Stimulated activated CD4-positive, alpha-beta T cell treated with anti-CD3 and anti-CD28 coated beads, Interleukin-1b, Interleukin-23, amount 100 ng/mL, for 48 hours (primary cell): ENCODE measurements around the gene LAYN.
A peak's percentile ranks its signal among the peaks of the same experiment; 100 is the strongest.

Experiments used
- DNase-seq: peaks from one replicate; pipeline ENCODE4 v3.0.0-alpha.2; 2020

The LAYN gene

DNA sequence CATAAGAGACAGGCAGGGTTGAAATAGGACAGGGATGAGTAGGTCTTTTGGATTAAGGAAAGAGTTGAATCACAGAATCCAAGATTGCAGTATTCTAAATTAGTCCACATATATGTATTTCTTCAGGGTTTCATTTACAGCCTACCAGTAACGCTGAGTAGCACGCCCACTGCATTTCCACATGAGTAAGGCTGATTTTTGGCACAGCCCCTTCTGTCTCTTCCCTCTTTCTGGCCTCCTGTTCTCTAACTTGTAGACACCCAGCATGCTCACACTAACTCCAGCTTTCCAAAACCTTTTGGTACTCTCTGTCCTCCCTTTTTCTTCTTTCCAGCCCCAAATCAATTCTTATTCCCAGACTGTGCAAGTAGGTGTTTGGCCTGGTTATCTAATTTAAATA, 58.0 kb downstream of the LAYN start:
- no peak for DNase-seq

DNA sequence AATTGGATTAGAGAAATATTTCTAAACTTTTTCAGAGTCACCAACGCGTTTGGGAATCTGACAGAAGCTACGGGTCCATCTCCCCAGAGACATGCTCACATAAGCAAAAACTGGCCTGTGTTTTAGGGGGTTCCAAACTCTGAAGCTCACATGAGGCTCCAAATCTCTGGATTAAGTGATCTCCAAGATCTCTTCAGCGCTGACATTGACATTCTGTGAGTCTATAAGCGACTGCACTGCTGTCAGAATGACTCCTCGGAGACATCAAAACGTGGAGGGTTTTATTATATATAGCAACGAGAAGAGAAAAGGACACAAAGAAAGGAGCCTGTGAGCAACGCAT, 61.1 kb downstream of the LAYN start:
- DNase-seq: no peak

DNA sequence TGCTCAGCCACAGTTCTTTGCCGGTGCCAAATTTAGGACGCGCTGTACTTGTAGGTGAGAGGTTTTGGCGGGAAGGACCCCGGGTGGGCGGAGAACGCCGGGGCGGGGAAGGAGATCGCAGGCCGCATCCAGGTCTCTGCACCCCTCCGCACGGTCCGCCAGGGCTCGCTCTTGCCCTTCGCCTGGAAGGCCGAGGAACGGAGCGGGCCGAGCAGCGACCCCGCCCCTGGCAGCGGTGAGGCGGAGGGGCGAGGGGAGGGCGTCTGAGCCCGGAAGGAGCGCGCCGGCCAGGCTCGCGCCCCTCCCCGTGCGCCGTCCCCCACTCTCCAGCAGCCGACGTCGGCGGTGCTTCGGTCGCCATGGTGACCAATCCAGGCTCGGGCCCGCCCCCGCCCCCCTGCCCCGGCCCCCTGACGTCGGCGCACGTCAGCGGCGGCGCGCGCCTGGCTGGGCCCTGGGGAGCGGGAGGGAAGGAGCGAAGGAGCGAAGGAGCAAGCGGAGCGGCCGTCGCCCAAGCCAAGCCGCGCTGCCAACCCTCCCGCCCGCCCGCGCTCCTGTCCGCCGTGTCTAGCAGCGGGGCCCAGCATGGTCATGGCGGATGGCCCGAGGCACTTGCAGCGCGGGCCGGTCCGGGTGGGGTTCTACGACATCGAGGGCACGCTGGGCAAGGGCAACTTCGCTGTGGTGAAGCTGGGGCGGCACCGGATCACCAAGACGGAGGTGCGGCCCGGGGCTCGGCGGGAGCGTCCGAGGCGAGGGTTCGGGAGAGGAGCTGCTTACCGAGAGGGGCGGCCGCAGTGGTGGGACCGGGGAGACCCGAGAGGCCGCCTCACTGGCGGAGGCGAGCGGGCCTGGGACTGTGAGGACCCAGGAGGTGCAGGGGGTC, 61.7 kb downstream of the LAYN start, which contains the start of gene SIK2:
SIK2 (plus strand) TSS at position 471 of the 886 bp plus-strand sequence; CDS start at position 586, 115 bp downstream.
- DNase-seq: peak; percentile 92

DNA sequence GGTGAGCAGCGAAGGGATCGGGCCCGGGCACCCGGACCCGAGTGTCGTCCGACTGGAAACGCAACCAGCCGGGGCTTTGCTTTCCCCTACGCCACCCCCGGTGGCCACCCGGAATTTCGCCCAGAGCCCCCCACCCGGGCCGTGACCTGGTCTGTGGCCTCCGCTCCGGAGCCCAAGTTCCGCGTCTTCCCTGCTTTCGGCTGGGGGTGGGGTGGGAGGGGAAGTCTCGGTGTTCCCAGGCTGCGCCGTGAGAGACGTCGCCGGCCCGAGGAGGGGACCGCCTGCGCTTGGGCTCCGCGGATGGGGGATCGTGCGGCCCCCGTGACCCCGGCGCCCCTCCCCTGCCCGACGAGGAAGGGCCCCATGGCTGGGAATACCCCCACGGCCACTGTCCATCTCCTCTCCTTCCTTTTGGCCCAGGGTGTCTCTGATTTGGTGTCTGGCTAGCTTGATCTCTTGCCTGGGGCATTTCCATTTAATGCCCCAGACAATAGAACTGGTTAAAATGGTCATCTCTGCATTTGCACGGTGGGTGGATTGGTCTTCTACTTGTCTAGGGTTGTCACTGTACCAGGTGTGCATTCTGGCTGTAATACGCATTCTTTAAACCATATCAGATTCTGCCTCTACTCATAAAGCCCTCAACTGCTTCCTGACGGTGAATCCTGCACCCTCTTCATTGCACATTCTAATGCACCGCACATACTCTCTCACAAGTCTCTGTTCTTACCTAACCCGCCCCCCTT, 62.5 kb downstream of the LAYN start:
- DNase-seq: no peak

DNA sequence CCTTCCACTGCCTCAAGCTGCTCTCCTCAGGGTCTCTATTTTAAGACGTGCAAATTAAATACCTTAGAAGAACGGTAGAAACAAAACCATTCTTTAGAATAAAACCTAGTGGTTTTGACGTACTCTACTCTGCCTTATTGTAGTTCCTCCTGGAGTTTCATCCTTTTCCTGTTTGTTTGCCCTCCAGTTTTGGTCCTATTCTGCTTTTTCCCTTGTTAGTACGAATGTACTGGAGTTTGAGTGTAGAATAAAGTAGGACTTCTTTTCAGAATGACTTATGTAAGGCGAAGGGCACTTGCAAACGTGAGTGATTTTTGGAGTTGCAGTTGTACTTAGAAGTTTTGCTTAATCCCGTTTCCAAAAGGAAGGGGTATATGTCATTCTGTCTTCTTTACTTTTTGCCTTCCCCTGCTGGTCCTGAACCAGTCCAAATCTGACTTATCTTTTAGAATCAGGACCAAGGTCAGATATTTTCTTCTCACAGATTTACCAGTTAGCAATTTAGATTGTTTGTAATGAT, 63.2 kb downstream of the LAYN start:
- DNase-seq: no peak

DNA sequence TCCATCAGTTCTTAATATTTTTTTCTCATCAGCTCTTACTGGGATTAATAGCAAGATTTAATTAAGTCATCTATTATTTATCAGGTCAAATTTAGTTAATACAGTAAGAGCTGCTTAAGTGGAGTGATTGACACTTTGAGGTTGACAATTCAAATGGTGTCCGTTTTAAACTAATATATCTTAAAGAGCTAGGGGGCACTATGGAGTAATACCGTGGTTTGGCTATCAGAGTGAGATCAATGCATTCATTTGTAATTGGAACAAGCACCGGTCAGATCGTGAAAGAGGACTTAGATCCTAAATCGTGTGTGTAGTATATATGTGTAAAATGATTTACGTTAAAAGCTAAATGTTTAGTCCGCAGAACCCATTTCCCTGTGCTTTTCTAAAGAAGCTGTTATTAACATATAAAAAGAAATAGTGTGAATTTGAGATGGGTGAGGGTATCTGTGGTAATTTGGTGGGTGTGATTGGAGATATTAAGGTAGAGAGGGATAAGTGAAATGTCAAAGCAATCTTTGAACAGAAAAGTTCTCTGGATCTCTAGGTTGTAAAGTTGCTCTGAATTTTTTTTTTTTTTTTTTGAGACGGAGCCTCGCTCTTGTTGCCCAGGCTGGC, 64.0 kb downstream of the LAYN start:
- no peak for DNase-seq

DNA sequence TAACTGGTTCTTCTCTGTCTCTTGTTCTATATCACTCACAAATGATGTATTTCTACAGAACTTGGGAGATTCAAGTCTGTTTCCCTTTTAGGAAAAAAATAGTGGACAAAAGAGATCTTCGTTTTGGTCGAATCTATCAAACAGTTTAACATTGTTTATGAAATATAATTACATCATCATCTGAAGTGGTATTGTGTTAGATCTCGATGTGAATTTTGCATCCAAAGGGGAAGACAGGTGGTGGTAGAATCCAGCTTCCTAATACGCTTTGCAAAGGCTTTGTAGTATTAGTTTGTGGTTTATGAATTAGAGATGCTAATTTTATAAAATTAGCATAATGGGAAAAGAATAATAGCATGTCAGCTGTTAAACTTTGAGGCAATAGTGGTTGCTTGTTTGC, 65.2 kb downstream of the LAYN start:
- no peak for DNase-seq

DNA sequence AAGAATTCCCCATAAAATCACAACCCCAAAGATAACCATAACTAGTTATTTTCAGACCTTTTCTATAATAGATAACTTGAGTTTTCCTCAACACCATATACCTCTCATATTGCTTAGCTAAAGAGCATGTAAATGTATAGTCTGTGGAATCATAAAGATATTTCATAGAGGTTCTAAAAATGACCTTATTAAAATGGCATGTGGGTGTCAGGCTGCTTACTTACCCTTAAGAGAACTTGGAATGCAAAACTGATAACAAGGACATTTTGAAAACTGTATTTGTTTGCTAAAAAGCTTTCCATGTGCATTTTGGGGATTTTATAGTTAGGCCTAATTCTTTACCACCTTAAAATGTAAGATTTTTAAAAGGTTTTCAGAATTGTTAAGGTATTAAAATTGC, 66.5 kb downstream of the LAYN start:
- no peak for DNase-seq

DNA sequence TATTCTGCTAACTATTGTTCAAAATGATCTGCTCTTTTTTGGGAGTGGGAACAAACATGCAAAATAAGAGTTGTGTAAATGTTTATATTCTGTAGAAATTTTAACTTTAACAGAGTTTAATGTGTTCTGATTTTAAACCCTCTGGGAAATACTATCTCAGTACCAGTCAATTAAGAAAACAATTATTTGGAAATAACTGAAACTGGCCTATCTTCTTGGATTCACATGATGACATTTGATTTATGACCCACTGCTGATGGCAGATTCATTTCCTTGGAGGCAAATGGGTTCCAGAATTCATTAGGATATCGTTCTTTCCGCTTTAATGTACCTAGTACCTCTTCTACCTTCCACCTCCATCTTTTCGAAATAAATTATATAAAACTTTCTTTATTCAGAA, 67.2 kb downstream of the LAYN start:
- no peak for DNase-seq
